SJCRH30 (cell line): Measurements from ENCODE around the gene PHLDB1. TPM values are rescaled to one million over a fixed set of nuclear protein-coding genes. Genes with fewer than 3 reads are reported as not detected.

Source experiments
- DNase-seq, 2 experiments: peaks; one replicate each; pipeline ENCODE4 v3.0.0-alpha.2; 2015 to 2020
- H3K27ac ChIP-seq: fragments of 250-450 bp; sonication (Bioruptor Pico); 2 replicates; pipeline ENCODE4 v1.5.1; 2020; ENCODE audit warnings: mild to moderate bottlenecking, moderate library complexity
- H3K27me3 ChIP-seq: fragments of 250-450 bp; sonication (Bioruptor Pico); 2 replicates; pipeline ENCODE4 v1.5.1; 2020; ENCODE audit warnings: mild to moderate bottlenecking, moderate library complexity
- H3K36me3 ChIP-seq: fragments of 250-450 bp; sonication (Bioruptor Pico); 2 replicates; pipeline ENCODE4 v1.5.1; 2020; ENCODE audit warnings: mild to moderate bottlenecking, moderate library complexity
- H3K4me1 ChIP-seq: fragments of 250-450 bp; sonication (Bioruptor Pico); 2 replicates; pipeline ENCODE4 v1.5.1; 2020; ENCODE audit warnings: mild to moderate bottlenecking, moderate library complexity
- H3K4me3 ChIP-seq: fragments of 250-450 bp; sonication (Bioruptor Pico); 2 replicates; pipeline ENCODE4 v1.5.1; 2020; ENCODE audit warnings: mild to moderate bottlenecking, moderate library complexity
- H3K9me3 ChIP-seq: fragments of 250-450 bp; sonication (Bioruptor Pico); replicated peaks from 2 replicates; pipeline ENCODE4 v1.5.1; 2020; ENCODE audit warnings: mild to moderate bottlenecking, moderate library complexity
- total RNA-seq: library from RNA; depleted of rRNA; stranded (reverse); fragments of >200 nt; shearing (Covaris generic); gene quantifications from 2 replicates; pipeline ENCODE4 v1.2.3, GENCODE V29; 2014

Gene PHLDB1
- total RNA-seq, 1 experiment from 2014 or later: 21.6 TPM

GRCh38 chr11:118635642-118636041 lies 28.2 kb downstream of the PHLDB1 start:
- Histone ChIP-seq H3K27ac (no peak overlapping the region), H3K9me3 (no peaks in the 10 kb centered on the region), H3K27me3 (no peaks in the 10 kb centered on the region), H3K4me3 (no peak overlapping the region), H3K4me1 (no peaks in the 10 kb centered on the region), H3K36me3 (no peaks in the 10 kb centered on the region)
- no peak for DNase-seq

- no peak for DNase-seq
- Histone ChIP-seq H3K27me3 (no peaks in the 10 kb centered on the region), H3K36me3 (no peaks in the 10 kb centered on the region), H3K9me3 (no peaks in the 10 kb centered on the region), H3K4me3 (no peak overlapping the region), H3K27ac (no peak overlapping the region), H3K4me1 (no peaks in the 10 kb centered on the region)
These were observed 29.3 kb downstream of the PHLDB1 start for GRCh38 chr11:118636569-118637290.

DNA sequence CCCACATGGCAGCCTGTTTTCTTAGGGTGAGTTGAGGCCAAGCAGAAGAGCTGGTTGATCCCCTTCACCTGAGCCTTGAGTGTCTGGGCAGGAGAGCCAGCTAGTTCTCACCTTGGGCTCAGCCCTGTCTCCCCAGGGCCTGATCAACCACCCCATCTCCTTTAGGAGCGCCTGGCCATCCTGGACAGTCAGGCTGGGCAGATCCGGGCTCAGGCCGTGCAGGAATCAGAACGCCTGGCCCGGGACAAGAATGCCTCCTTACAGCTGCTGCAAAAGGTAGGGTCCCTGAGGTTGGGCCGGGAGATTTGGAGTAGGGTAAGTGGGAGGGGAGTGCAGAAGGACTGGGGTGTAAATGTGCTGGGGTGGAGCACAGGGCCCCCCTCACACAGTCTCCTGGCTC lies 31.3 kb downstream of the PHLDB1 start:
- no peak for DNase-seq
- no peak overlapping the region for H3K27ac ChIP-seq
- H3K9me3 ChIP-seq: no peaks in the 10 kb centered on the region
- H3K27me3 ChIP-seq: no peaks in the 10 kb centered on the region
- no peaks in the 10 kb centered on the region for H3K4me1 ChIP-seq
- H3K36me3 ChIP-seq: no peaks in the 10 kb centered on the region
- H3K4me3 ChIP-seq: no peak overlapping the region

DNA sequence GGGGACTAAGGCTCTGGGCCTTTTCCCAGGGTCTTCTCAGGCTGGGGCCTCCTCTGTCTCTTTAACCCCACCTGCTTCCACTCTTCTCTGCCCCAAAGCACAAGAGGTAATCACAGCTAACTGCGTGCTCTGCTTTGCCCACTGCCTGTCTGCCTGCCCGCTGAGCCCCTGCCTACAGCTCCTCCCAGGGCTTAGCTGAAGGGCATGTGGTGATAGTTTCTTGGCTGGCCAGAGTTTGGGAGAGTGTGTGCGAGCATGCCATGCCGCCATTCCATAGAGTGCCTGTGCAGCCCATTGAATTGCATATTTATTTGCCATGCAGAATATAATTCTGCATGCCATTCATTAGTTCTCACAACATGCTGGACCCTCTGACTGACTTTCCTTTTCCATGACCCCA lies 32.5 kb downstream of the PHLDB1 start:
- H3K9me3 ChIP-seq: no peaks in the 10 kb centered on the region
- no peaks in the 10 kb centered on the region for H3K36me3 ChIP-seq
- no peak overlapping the region for H3K27ac ChIP-seq
- no peak overlapping the region for H3K4me3 ChIP-seq
- H3K27me3 ChIP-seq: no peaks in the 10 kb centered on the region
- H3K4me1 ChIP-seq: no peaks in the 10 kb centered on the region
- no peak for DNase-seq

DNA sequence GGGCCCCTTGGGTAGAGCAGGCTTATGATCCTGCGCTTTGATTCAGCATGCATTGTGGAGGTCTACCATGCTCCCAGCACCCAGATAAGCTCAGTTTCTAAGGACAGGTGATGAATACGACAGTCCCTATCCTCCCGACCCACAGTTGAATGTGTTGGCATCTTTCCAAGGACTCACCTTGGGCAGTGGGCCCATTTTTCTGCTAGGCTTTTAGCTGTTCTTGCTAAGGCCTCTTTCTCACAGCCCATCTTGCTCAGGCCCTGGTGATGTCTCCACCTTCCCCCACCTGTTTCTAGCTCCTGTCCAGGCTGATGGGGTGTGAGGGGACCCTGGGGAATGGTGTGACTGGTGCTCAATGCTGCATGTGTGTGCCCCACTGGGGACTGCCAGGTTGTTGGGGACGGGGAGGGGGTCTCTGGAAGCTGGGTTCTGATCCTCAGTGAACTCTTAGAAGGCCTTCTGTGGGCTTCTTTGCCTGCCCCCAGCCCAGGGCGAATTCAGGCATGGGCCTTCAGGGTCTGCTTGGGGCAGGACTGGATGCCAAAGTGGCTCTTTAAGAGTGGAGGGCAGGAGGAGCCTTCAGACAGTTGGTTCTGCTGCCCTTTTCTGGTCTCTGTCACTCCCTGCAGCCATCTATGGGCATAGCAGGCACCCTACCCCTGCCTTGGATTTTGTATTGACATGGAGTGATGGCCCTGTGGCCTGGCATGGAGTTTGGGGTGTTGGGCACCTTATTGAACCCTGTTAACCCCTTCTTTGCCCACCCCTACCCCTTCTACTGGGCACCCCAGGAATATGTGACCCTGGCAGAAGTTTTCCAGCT lies 33.1 kb downstream of the PHLDB1 start:
- Histone ChIP-seq H3K9me3 (no peaks in the 10 kb centered on the region), H3K4me1 (no peaks in the 10 kb centered on the region), H3K4me3 (no peak overlapping the region), H3K27me3 (no peaks in the 10 kb centered on the region), H3K27ac (no peak overlapping the region), H3K36me3 (no peaks in the 10 kb centered on the region)
- DNase-seq: no peak

DNA sequence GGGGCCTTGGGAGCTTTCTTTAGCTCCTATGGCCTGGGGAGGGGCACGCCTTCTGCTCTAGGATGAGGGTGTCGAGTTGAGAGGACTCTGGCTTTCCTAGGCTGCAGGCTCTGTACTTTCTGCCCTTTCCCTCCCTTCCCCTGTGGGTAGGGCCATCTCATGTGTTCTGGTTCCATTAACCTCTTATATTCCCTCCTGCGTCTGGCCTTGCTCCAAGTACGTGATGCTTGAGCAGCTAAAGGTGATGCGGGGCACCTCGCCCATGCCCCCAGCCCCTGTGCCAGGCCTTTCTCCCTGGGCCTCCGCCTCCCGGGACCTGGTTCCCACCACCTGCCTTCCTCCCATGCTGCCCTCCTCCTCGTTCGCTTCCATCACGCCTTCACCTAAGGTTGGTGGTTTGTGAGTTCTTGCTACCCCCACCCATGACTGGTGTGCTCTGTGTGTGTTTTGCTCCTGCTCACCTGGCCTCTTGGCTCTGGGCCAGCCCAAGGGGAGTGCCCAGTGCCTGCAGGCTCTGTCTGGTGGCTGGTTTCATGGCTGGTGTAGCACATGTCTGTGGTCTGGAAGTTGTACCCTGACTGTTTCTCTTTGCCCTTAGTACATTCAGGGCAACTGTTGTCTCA lies 34.1 kb downstream of the PHLDB1 start:
- Histone ChIP-seq H3K27me3 (no peaks in the 10 kb centered on the region), H3K27ac (no peak overlapping the region)
- DNase-seq: no peak

DNA sequence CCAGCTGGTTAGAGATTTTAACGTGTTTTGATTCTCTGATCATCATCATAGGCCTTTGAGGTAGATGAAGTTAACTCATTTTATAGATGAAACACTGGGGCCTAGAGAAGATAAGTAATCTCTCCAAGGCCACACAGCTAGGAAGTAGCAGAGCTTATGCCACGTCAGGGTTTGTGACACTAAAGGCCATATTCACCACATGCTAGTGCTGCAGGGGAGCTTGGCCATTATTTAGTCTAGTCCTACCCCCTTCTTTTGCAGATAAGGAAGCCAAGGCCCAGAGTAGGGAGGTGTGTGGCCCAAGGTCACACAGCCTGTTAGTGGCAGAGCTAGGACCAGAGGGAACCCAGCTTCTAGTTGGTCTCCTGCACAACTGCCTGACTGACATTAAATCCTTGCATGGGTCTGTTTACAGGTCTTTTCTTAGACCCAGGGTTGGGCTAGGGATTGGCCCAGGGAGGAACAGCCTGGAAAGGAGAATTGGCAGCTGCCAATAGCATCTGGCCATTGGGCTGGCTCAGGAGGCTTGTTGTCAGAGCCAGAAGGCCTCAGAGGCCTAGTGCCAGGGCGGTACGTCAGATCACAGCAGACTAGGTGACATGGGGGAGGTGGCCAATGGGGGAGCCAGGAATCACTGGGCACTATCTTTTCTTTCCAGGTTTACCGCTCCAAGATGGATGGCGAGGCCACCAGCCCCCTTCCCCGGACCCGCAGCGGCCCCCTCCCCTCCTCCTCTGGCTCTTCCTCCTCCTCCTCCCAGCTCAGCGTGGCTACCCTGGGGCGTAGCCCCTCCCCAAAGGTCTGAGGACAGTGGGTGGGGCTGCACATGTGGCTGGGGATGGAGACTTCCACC lies 36.0 kb downstream of the PHLDB1 start:
- DNase-seq: no peak
- H3K27me3 ChIP-seq: no peaks in the 10 kb centered on the region
- H3K4me1 ChIP-seq: no peaks in the 10 kb centered on the region
- H3K36me3 ChIP-seq: no peaks in the 10 kb centered on the region
- no peaks in the 10 kb centered on the region for H3K9me3 ChIP-seq
- H3K4me3 ChIP-seq: no peak overlapping the region
- no peak overlapping the region for H3K27ac ChIP-seq

More for the DNA sequence above, 34.1 kb downstream of the PHLDB1 start:
- Histone ChIP-seq H3K4me3 (no peak overlapping the region), H3K4me1 (no peaks in the 10 kb centered on the region), H3K9me3 (no peaks in the 10 kb centered on the region), H3K36me3 (no peaks in the 10 kb centered on the region)

DNA sequence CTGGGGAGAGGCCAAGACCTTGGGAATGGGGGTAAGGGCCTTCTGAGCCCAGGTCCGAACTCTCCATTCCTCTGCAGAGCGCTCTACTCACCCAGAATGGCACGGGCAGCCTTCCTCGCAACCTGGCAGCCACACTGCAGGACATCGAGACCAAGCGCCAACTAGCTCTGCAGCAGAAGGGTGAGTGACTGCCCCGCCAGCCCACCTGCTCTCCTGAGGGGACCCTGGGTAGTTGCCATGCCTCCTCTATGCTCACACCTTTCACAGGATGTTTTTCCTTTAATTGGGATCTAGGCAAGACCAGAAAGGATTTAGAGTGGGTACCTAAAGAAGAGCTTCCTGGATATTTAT lies 36.6 kb downstream of the PHLDB1 start:
- Histone ChIP-seq H3K27ac (no peak overlapping the region), H3K9me3 (no peaks in the 10 kb centered on the region), H3K27me3 (no peaks in the 10 kb centered on the region), H3K4me1 (no peaks in the 10 kb centered on the region), H3K36me3 (no peaks in the 10 kb centered on the region), H3K4me3 (no peak overlapping the region)
- DNase-seq: no peak

- peaks cover under 1% of the 10 kb centered on the region; the same call in 1 of the 2 replicates for H3K36me3 ChIP-seq
- no peak for DNase-seq
- no peaks in the 10 kb centered on the region for H3K4me1 ChIP-seq
- H3K27ac ChIP-seq: no peak overlapping the region
- H3K4me3 ChIP-seq: no peak overlapping the region
- no peaks in the 10 kb centered on the region for H3K27me3 ChIP-seq
- H3K9me3 ChIP-seq: no peaks in the 10 kb centered on the region
These were observed 37.1 kb downstream of the PHLDB1 start for GRCh38 chr11:118644496-118644895.

- Histone ChIP-seq H3K36me3 (peaks cover 4% of the 10 kb centered on the region; the same call in 1 of the 2 replicates), H3K27me3 (no peaks in the 10 kb centered on the region), H3K27ac (no peak overlapping the region), H3K4me3 (no peak overlapping the region), H3K4me1 (no peaks in the 10 kb centered on the region), H3K9me3 (no peaks in the 10 kb centered on the region)
- DNase-seq: no peak
These were observed 37.8 kb downstream of the PHLDB1 start for GRCh38 chr11:118645066-118645715.

DNA sequence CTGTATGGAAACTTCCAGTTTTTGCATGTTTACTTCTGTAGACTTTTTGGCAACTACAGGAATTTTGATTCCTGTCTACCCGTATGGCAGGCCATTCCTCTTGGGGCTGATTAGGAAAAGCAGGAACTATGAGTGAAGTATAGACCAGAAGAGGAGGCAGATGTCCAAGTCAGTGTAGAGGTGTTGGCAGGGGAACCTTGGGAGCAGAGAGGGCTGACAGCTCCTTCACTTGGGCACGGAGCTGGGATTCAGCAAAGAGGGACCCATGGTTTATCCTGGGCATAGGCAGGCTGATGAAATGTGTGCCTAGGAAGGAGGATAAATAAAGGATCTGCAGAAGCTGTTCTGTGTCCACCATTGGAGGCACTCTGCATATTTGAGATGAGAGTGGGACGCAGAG lies 39.0 kb downstream of the PHLDB1 start:
- Histone ChIP-seq H3K27ac (no peak overlapping the region), H3K36me3 (peaks cover 5% of the 10 kb centered on the region; the same call in 1 of the 2 replicates), H3K4me3 (no peak overlapping the region), H3K4me1 (no peaks in the 10 kb centered on the region), H3K27me3 (no peaks in the 10 kb centered on the region), H3K9me3 (no peaks in the 10 kb centered on the region)
- no peak for DNase-seq

GRCh38 chr11:118648291-118648690 lies 40.9 kb downstream of the PHLDB1 start:
- peaks cover 5% of the 10 kb centered on the region; the same call in 1 of the 2 replicates for H3K36me3 ChIP-seq

GRCh38 chr11:118649941-118650340 lies 42.5 kb downstream of the PHLDB1 start:
- peaks cover 7% of the 10 kb centered on the region; the same call in 1 of the 2 replicates for H3K36me3 ChIP-seq
- no peaks in the 10 kb centered on the region for H3K4me1 ChIP-seq
- H3K9me3 ChIP-seq: no peaks in the 10 kb centered on the region
- H3K4me3 ChIP-seq: no peak overlapping the region
- H3K27me3 ChIP-seq: no peaks in the 10 kb centered on the region
- no peak overlapping the region for H3K27ac ChIP-seq
- DNase-seq: no peak

More at GRCh38 chr11:118648291-118648690, 40.9 kb downstream of the PHLDB1 start:
- no peak overlapping the region for H3K4me3 ChIP-seq
- no peaks in the 10 kb centered on the region for H3K9me3 ChIP-seq
- no peaks in the 10 kb centered on the region for H3K27me3 ChIP-seq
- DNase-seq: no peak
- no peak overlapping the region for H3K27ac ChIP-seq
- no peaks in the 10 kb centered on the region for H3K4me1 ChIP-seq

DNA sequence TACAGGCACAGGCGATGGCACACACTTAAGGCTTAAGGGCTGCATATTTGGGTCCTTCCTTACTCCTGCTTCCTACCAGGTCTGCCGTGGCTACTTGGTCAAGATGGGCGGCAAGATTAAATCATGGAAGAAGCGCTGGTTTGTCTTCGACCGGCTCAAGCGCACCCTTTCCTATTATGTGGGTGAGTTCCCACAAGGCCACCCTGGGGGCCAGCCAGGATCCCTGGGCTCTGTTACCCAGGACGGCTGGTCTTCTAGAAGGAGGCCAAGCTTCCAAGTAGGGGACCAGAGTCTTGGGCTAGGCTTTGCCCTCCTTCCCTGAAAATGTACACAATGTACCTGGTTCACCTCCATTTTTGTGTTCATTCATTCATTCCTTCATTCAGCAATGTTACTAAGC lies 43.0 kb downstream of the PHLDB1 start:
- H3K4me1 ChIP-seq: no peaks in the 10 kb centered on the region
- no peak for DNase-seq
- H3K27me3 ChIP-seq: no peaks in the 10 kb centered on the region
- no peak overlapping the region for H3K4me3 ChIP-seq
- peaks cover 7% of the 10 kb centered on the region; the same call in 1 of the 2 replicates for H3K36me3 ChIP-seq
- no peak overlapping the region for H3K27ac ChIP-seq
- no peaks in the 10 kb centered on the region for H3K9me3 ChIP-seq
